Kasumi-1 (cell line): ENCODE data around the gene SLC47A1.
"Not testable (repeated sequence)": the region's sequence is repeated elsewhere in the genome, so short reads cannot be mapped to it uniquely, and the experiment has no call there.

Experiments used
- DNase-seq, 2 experiments: peaks; one replicate each; lab custom pipeline; 2025; lab: John Stamatoyannopoulos, UW

Gene SLC47A1

GRCh38 chr17:19523690-19524089 lies 10.0 kb upstream of the SLC47A1 start:
- DNase-seq, result no peak

GRCh38 chr17:19526950-19527349 lies 6.7 kb upstream of the SLC47A1 start:
- DNase-seq, result not testable (repeated sequence)

GRCh38 chr17:19531780-19532501 lies 1.7 kb upstream of the SLC47A1 start:
- DNase-seq, result no peak

GRCh38 chr17:19533036-19533717 lies 477 bp upstream of the SLC47A1 start:
- no peak for DNase-seq

GRCh38 chr17:19534562-19535149 lies 1.0 kb downstream of the SLC47A1 start:
- DNase-seq, result no peak

- DNase-seq, result no peak
Observed at GRCh38 chr17:19537111-19537510, 3.5 kb downstream of the SLC47A1 start.

- no peak for DNase-seq
Observed at GRCh38 chr17:19538095-19539039, 4.7 kb downstream of the SLC47A1 start.

GRCh38 chr17:19539040-19539399 lies 5.4 kb downstream of the SLC47A1 start:
- no peak for DNase-seq

- DNase-seq, result no peak
Observed at GRCh38 chr17:19539841-19540311, 6.2 kb downstream of the SLC47A1 start.

- no peak for DNase-seq
Observed at GRCh38 chr17:19540706-19541370, 7.2 kb downstream of the SLC47A1 start.

- no peak for DNase-seq
Observed at GRCh38 chr17:19541445-19541844, 7.8 kb downstream of the SLC47A1 start.

GRCh38 chr17:19542247-19542646 lies 8.6 kb downstream of the SLC47A1 start:
- no peak for DNase-seq

- no peak for DNase-seq
Observed at GRCh38 chr17:19544366-19544765, 10.7 kb downstream of the SLC47A1 start.

- DNase-seq, result peak in 1 of 2 experiments; percentile 0
Observed at GRCh38 chr17:19546289-19547065, 12.8 kb downstream of the SLC47A1 start.

GRCh38 chr17:19549746-19550623 lies 16.3 kb downstream of the SLC47A1 start:
- no peak for DNase-seq

GRCh38 chr17:19551165-19551564 lies 17.5 kb downstream of the SLC47A1 start:
- no peak for DNase-seq

- DNase-seq, result no peak
Observed at GRCh38 chr17:19551591-19552148, 18.0 kb downstream of the SLC47A1 start.

GRCh38 chr17:19553036-19553435 lies 19.4 kb downstream of the SLC47A1 start:
- DNase-seq, result no peak

GRCh38 chr17:19554393-19554792 lies 20.7 kb downstream of the SLC47A1 start:
- no peak for DNase-seq
